HG02852 (cell line): ENCODE data around the gene FZD4.
"Not testable (repeated sequence)": the region's sequence is repeated elsewhere in the genome, so short reads cannot be mapped to it uniquely, and the experiment has no call there.

Experiments
- ATAC-seq: cut with Tn5 transposase; IDR thresholded peaks from one replicate; pipeline ENCODE4 v1.9.1; 2021; ENCODE audit warnings: mild to moderate bottlenecking, moderate library complexity; ENCODE audit not compliant: unreplicated experiment

FZD4 gene

GRCh38 chr11:86916330-86916729 is 38.9 kb downstream of the FZD4 start:
- no peak for ATAC-seq

GRCh38 chr11:86915850-86916249 is 39.3 kb downstream of the FZD4 start:
- ATAC-seq: not testable (repeated sequence)

GRCh38 chr11:86914865-86915519 is 40.2 kb downstream of the FZD4 start:
- ATAC-seq: no peak

GRCh38 chr11:86912238-86912637 is 43.0 kb downstream of the FZD4 start:
- no peak for ATAC-seq

- ATAC-seq: no peak
Observed at GRCh38 chr11:86910592-86910991, 44.6 kb downstream of the FZD4 start.

- no peak for ATAC-seq
Observed at GRCh38 chr11:86906198-86906597, 49.0 kb downstream of the FZD4 start.

- no peak for ATAC-seq
Observed at GRCh38 chr11:86905252-86905651, 49.9 kb downstream of the FZD4 start.

GRCh38 chr11:86904001-86904400 is 51.2 kb downstream of the FZD4 start:
- ATAC-seq: no peak

GRCh38 chr11:86902345-86902744 is 52.9 kb downstream of the FZD4 start:
- no peak for ATAC-seq

- ATAC-seq: no peak
Observed at GRCh38 chr11:86901599-86901998, 53.6 kb downstream of the FZD4 start.

- no peak for ATAC-seq
Observed at GRCh38 chr11:86900162-86900561, 55.0 kb downstream of the FZD4 start.

GRCh38 chr11:86898689-86899088 is 56.5 kb downstream of the FZD4 start:
- ATAC-seq: no peak

- no peak for ATAC-seq
Observed at GRCh38 chr11:86896441-86896841, 58.8 kb downstream of the FZD4 start.
